Measurements from ENCODE around the gene NCKAP5. TPM values are rescaled to one million over a fixed set of nuclear protein-coding genes. Genes with fewer than 3 reads are reported as not detected.

Gene NCKAP5
- total and polyA plus RNA-seq, 2 of the 8 experiments (the other 6 are each of a cell fraction or from before 2014, with no cell fraction given) = 0.27 to 0.86 TPM

DNA sequence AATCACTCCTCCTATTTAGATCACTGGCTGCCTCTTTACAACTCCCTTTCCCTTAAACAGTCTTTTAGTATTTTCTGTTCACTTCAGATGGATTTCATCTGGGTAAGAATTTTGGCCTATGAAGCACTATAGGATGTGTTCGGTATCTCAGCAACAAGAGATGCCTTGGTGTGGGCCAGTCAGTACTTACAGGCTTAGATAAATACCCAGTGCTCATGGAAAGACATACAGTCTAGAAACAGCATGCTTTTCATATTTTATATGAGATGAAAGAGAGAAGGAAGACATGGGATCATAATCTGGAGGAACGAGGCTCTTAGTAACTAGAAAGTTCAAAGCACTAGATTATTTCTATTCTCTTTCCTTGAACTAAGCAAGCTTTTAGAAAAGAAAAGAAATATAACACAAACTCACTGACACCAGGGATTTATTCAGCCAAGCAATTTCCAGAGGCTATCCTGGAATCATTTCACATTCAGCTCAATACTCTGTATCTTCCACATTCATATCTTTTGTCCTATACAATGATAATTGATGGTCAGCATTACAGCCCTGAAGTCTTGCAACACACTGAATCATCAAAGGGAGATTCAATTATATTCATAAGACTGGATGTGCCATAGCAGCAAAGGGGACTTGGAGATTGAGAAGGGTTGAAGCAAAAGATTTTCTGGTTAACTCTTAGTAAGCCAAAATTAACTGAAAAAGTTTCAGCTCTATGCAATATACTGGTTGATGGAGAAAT lies 489.4 kb downstream of the NCKAP5 start (continued):
- TF ChIP-seq, protein P1, sequence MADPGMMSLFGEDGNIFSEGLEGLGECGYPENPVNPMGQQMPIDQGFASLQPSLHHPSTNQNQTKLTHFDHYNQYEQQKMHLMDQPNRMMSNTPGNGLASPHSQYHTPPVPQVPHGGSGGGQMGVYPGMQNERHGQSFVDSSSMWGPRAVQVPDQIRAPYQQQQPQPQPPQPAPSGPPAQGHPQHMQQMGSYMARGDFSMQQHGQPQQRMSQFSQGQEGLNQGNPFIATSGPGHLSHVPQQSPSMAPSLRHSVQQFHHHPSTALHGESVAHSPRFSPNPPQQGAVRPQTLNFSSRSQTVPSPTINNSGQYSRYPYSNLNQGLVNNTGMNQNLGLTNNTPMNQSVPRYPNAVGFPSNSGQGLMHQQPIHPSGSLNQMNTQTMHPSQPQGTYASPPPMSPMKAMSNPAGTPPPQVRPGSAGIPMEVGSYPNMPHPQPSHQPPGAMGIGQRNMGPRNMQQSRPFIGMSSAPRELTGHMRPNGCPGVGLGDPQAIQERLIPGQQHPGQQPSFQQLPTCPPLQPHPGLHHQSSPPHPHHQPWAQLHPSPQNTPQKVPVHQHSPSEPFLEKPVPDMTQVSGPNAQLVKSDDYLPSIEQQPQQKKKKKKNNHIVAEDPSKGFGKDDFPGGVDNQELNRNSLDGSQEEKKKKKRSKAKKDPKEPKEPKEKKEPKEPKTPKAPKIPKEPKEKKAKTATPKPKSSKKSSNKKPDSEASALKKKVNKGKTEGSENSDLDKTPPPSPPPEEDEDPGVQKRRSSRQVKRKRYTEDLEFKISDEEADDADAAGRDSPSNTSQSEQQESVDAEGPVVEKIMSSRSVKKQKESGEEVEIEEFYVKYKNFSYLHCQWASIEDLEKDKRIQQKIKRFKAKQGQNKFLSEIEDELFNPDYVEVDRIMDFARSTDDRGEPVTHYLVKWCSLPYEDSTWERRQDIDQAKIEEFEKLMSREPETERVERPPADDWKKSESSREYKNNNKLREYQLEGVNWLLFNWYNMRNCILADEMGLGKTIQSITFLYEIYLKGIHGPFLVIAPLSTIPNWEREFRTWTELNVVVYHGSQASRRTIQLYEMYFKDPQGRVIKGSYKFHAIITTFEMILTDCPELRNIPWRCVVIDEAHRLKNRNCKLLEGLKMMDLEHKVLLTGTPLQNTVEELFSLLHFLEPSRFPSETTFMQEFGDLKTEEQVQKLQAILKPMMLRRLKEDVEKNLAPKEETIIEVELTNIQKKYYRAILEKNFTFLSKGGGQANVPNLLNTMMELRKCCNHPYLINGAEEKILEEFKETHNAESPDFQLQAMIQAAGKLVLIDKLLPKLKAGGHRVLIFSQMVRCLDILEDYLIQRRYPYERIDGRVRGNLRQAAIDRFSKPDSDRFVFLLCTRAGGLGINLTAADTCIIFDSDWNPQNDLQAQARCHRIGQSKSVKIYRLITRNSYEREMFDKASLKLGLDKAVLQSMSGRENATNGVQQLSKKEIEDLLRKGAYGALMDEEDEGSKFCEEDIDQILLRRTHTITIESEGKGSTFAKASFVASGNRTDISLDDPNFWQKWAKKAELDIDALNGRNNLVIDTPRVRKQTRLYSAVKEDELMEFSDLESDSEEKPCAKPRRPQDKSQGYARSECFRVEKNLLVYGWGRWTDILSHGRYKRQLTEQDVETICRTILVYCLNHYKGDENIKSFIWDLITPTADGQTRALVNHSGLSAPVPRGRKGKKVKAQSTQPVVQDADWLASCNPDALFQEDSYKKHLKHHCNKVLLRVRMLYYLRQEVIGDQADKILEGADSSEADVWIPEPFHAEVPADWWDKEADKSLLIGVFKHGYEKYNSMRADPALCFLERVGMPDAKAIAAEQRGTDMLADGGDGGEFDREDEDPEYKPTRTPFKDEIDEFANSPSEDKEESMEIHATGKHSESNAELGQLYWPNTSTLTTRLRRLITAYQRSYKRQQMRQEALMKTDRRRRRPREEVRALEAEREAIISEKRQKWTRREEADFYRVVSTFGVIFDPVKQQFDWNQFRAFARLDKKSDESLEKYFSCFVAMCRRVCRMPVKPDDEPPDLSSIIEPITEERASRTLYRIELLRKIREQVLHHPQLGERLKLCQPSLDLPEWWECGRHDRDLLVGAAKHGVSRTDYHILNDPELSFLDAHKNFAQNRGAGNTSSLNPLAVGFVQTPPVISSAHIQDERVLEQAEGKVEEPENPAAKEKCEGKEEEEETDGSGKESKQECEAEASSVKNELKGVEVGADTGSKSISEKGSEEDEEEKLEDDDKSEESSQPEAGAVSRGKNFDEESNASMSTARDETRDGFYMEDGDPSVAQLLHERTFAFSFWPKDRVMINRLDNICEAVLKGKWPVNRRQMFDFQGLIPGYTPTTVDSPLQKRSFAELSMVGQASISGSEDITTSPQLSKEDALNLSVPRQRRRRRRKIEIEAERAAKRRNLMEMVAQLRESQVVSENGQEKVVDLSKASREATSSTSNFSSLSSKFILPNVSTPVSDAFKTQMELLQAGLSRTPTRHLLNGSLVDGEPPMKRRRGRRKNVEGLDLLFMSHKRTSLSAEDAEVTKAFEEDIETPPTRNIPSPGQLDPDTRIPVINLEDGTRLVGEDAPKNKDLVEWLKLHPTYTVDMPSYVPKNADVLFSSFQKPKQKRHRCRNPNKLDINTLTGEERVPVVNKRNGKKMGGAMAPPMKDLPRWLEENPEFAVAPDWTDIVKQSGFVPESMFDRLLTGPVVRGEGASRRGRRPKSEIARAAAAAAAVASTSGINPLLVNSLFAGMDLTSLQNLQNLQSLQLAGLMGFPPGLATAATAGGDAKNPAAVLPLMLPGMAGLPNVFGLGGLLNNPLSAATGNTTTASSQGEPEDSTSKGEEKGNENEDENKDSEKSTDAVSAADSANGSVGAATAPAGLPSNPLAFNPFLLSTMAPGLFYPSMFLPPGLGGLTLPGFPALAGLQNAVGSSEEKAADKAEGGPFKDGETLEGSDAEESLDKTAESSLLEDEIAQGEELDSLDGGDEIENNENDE (IDR thresholded peaks at IDR 0.05; ENCODE audit: insufficient replicate concordance, low read length) = no peak
- TF ChIP-seq HDAC2 (IDR thresholded peaks at IDR 0.05; ENCODE audit: borderline replicate concordance in 1 of 2, low read depth in 2 of 2, low read length in 2 of 2) (no peak), GTF2F1 (IDR thresholded peaks at IDR 0.05; ENCODE audit: borderline replicate concordance, low read depth, low read length) (no peak), PHF8 (conservative IDR thresholded peaks at IDR 0.05; ENCODE audit: low read depth, low read length) (no peak), SP4 (IDR thresholded peaks at IDR 0.05; ENCODE audit: low read length) (no peak), YY1 (IDR thresholded peaks at IDR 0.05; ENCODE audit: low read depth, low read length) (no peak), RXRA (IDR thresholded peaks at IDR 0.05; ENCODE audit: insufficient read depth, low read depth, low read length) (no peak)
- TF ChIP-seq, protein P2, sequence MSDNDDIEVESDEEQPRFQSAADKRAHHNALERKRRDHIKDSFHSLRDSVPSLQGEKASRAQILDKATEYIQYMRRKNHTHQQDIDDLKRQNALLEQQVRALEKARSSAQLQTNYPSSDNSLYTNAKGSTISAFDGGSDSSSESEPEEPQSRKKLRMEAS (IDR thresholded peaks at IDR 0.05) = no peak
